ENCODE data around the gene FTSJ3. TPM values are rescaled to one million over a fixed set of nuclear protein-coding genes. Genes with fewer than 3 reads are reported as not detected.
"Not testable (repeated sequence)": the region's sequence is repeated elsewhere in the genome, so short reads cannot be mapped to it uniquely, and the experiment has no call there.

FTSJ3 gene
- total RNA-seq, 2 donors from 2014 or later: 25.2 to 26.0 TPM

GRCh38 chr17:63805591-63805990 is 21.9 kb downstream of the FTSJ3 start:
- DNase-seq (ENCODE audit: low spot score): no peak
- intact Hi-C loops (cut with DNase I): no loop called here

- intact Hi-C loops (cut with DNase I): no loop called here
- DNase-seq (ENCODE audit: low spot score): no peak
Measured at GRCh38 chr17:63804328-63804727, 23.1 kb downstream of the FTSJ3 start.

- no peak for DNase-seq (ENCODE audit: low spot score)
- intact Hi-C loops (cut with DNase I): no loop called here
Measured at GRCh38 chr17:63800783-63801182, 26.7 kb downstream of the FTSJ3 start.

- no peak for DNase-seq (ENCODE audit: low spot score)
Measured at GRCh38 chr17:63798572-63799106, 28.8 kb downstream of the FTSJ3 start.

GRCh38 chr17:63796375-63796774 is 31.1 kb downstream of the FTSJ3 start:
- DNase-seq (ENCODE audit: low spot score); intact Hi-C loops (cut with DNase I): not testable (repeated sequence)

More at GRCh38 chr17:63798572-63799106, 28.8 kb downstream of the FTSJ3 start:
- intact Hi-C loops (cut with DNase I): no loop called here

- no peak for DNase-seq (ENCODE audit: low spot score)
- intact Hi-C loops (cut with DNase I): no loop called here
Measured at GRCh38 chr17:63792055-63792729, 35.3 kb downstream of the FTSJ3 start.

GRCh38 chr17:63790057-63790456 is 37.4 kb downstream of the FTSJ3 start:
- DNase-seq (ENCODE audit: low spot score): no peak
- intact Hi-C loops (cut with DNase I): no loop called here

- intact Hi-C loops (cut with DNase I): no loop called here
Measured at GRCh38 chr17:63786971-63787711, 40.3 kb downstream of the FTSJ3 start.

GRCh38 chr17:63786117-63786516 is 41.3 kb downstream of the FTSJ3 start:
- intact Hi-C loops (cut with DNase I): no loop called here
- no peak for DNase-seq (ENCODE audit: low spot score)

More at GRCh38 chr17:63786971-63787711, 40.3 kb downstream of the FTSJ3 start:
- DNase-seq (ENCODE audit: low spot score): no peak

- intact Hi-C loops (cut with DNase I): no loop called here
Measured at GRCh38 chr17:63785556-63785955, 41.9 kb downstream of the FTSJ3 start.

GRCh38 chr17:63783522-63783921 is 43.9 kb downstream of the FTSJ3 start:
- DNase-seq (ENCODE audit: low spot score): no peak
- intact Hi-C loops (cut with DNase I): no loop called here

More at GRCh38 chr17:63785556-63785955, 41.9 kb downstream of the FTSJ3 start:
- no peak for DNase-seq (ENCODE audit: low spot score)

- no peak for DNase-seq (ENCODE audit: low spot score)
- intact Hi-C loops (cut with DNase I): no loop called here
Measured at GRCh38 chr17:63780928-63781327, 46.5 kb downstream of the FTSJ3 start.

- intact Hi-C loops (cut with DNase I): no loop called here
- no peak for DNase-seq (ENCODE audit: low spot score)
Measured at GRCh38 chr17:63780507-63780906, 47.0 kb downstream of the FTSJ3 start.

GRCh38 chr17:63775420-63775819 is 52.0 kb downstream of the FTSJ3 start:
- DNase-seq (ENCODE audit: low spot score): no peak
- intact Hi-C loops (cut with DNase I): loop anchor here in 1 of 2 donors (10.0 kb wide), 1 partner anchor 59 kb away; no protein-coding TSS in a partner anchor

- intact Hi-C loops (cut with DNase I): loop anchor here in 1 of 2 donors (10.0 kb wide), 1 partner anchor 60 kb away; no protein-coding TSS in a partner anchor
- no peak for DNase-seq (ENCODE audit: low spot score)
Measured at GRCh38 chr17:63774969-63775265, 52.5 kb downstream of the FTSJ3 start.

- DNase-seq (ENCODE audit: low spot score): peak; percentile 97
- intact Hi-C loops (cut with DNase I): loop anchor here in 1 of 2 donors (10.0 kb wide), 1 partner anchor 60 kb away; no protein-coding TSS in a partner anchor
Measured at GRCh38 chr17:63774141-63774968, 53.1 kb downstream of the FTSJ3 start, which contains the start of gene DDX42. Gene DDX42, plus strand, starts transcription at chr17:63774170. Its CDS starts 12,880 bp downstream, at chr17:63787050.

GRCh38 chr17:63773272-63774140 is 54.0 kb downstream of the FTSJ3 start, which contains the start of gene CCDC47:
Gene CCDC47, minus strand, starts transcription at chr17:63773597. Its CDS starts 7,422 bp downstream, at chr17:63766175.
- DNase-seq (ENCODE audit: low spot score): peak; percentile 99
- intact Hi-C loops (cut with DNase I): loop anchor here in 1 of 2 donors (10.0 kb wide), 1 partner anchor 61 kb away; no protein-coding TSS in a partner anchor

GRCh38 chr17:63772801-63773271 is 54.6 kb downstream of the FTSJ3 start:
- DNase-seq (ENCODE audit: low spot score): no peak
- intact Hi-C loops (cut with DNase I): loop anchor here in 1 of 2 donors (10.0 kb wide), 1 partner anchor 62 kb away; no protein-coding TSS in a partner anchor

All from posterior vena cava (tissue), 2 donors.